Activated T-cell treated with anti-CD3 and anti-CD28 coated beads for 1 hour (primary cell): ENCODE results near the gene C8G.

ENCODE experiments used
- DNase-seq: peaks from one replicate; pipeline ENCODE4 v3.0.0-alpha.2; 2020; ENCODE audit warnings: low read depth

Gene C8G

DNA sequence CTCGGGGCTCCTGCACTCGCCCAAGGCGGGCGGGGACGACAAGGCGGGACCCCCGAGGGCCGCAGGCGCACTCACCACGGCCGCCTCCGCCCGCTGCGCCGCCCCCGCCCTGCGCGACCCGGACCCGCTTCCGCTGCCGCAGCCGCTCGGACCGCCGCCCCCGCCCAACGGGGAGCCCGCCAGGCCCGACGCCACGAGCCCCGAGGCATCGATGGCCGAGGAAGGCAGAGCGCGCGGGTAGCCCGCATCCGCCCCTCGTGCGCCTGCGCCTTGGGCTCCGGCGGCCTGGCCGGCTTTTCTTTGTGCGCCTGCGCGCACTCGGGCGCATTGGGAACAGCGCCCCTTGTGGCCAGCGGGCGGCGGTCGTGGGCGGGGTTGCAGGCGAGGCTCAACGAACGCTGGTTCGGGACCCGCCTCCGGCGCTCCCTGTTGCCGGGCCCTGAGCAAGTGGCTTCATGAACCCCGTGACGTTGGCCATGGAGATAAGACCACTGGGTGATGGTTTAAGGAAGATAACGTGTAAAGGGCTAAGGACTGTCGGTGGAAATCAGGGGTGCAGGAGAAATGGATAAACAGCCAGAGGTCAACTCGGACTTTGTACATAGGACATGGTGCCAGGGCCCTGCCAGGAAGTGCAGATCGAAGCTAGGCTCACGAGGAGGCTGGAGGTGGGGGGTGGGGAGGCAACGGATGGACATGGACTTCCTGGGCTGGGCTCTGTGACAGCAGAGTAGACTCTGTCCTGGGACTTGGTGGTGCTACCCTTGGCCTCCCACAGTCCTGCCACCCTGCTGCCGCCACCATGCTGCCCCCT lies at the start of gene C8G, which contains the start of gene FBXW5:
TSS of gene C8G (plus strand) at position 725 of the 814 bp plus-strand sequence. CDS start at position 803, 78 bp downstream.
TSS of gene FBXW5 (minus strand) at position 220 of the 814 bp plus-strand sequence. CDS start 655 bp downstream, outside the sequence.
- DNase-seq: peak; percentile 93

DNA sequence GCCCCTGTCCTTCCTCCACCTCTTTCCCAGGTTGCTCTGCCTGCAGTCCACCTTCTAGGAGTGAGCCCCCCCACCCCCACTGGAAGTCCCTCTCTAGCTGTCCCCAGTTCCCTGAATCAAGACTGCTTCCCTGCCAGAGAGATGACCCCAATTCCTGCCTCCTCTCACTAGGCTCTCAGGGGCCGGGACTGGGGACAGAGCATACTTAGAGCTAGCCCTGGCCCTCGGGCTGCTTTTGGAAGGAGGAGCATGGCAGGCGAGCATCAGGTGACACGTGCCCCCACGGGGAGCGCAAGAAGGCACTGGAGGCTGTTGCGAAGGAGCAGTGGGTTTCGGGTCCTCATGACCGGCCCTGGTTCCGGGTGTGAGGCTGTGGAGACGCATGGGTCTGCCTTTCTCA lies 49.0 kb upstream of the C8G start:
- no peak for DNase-seq

DNA sequence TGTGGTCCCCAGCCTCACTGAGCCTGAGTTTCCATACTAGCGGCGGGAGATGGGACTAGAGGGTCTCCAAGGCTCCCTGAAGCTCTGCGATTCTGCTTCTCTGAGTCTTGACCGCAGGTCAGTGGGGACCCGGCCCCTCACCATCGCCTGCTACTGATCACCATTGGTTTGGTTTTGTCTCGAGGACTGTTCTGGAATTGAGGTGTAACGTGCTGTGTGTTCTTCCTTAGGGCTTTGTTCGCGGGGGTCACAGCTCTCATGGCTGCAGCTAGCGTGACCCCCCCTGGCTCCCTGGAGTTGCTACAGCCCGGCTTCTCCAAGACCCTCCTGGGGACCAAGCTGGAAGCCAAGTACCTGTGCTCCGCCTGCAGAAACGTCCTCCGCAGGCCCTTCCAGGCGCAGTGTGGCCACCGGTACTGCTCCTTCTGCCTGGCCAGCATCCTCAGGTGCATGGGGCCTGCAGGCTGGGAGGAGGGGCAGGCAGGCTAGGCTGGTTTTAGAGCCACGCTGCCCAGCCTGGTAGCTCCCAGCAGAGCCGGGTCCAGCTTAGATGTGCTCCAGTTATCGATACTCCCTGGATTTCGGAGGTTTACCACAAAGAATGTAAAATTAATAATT lies 46.5 kb upstream of the C8G start:
- no peak for DNase-seq

DNA sequence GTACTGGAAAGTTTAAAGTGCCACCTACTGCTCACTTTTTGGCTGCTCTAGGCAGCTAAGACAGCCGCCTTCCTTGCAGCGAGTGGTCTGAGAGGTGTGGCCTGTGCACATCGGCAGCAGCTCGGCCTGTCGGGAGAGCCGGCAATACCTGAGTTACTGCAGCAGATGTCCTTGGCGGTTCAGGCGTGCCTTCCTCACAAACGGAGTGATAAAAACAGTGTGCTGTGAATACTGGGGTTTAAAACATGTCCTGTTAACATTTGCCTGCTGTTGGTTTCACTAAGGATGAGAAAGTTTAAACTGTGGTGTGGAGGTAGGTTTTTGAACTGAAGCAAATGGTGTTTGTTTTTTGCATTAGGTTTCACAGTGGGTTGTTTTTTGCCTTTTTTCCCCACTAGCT lies 45.8 kb upstream of the C8G start:
- DNase-seq: no peak

DNA sequence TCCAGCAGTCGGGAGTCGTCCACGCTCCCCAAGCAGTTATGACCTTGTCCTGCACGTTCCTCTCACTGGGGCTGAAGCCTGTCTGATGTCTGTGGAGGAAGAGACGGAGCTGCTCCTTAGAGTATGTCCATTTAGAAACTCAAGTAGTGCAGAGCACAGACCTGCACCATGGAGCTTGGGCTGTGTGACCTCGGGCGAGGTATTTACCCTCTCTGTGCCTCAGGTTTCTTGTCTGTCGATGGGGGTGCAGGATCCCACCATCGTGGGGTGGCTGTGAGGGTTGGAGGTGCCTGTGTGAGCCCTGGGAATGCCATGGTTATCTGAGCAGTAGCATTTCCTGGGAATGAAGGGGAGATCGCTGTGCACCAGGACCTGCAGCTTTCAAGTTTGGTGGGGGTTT lies 44.5 kb upstream of the C8G start:
- DNase-seq: no peak

DNA sequence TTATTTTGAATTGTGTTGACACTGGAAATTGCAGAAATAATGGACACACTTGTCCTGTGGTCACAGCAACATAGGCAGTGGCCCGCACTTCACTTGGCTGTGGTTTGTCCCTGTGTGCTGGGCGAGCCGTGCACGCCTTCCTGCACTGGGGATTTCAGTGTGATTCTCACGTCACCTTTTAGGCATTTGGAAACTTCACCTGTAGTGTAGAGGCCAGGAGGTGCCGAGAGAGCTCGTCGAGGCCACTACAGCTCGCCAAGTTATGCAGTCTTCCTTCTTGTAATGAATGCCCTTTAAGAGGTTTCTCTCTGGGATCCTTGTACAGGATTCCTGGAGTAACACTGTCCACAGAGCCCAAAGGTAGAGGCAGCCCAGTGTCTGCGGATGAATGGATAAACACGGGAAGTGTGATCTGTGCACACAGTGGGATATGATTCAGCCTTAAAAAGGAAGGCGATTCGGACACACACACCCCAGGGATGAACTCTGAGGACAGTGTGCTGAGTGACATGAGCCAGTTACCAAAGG lies 44.0 kb upstream of the C8G start:
- DNase-seq: no peak

DNA sequence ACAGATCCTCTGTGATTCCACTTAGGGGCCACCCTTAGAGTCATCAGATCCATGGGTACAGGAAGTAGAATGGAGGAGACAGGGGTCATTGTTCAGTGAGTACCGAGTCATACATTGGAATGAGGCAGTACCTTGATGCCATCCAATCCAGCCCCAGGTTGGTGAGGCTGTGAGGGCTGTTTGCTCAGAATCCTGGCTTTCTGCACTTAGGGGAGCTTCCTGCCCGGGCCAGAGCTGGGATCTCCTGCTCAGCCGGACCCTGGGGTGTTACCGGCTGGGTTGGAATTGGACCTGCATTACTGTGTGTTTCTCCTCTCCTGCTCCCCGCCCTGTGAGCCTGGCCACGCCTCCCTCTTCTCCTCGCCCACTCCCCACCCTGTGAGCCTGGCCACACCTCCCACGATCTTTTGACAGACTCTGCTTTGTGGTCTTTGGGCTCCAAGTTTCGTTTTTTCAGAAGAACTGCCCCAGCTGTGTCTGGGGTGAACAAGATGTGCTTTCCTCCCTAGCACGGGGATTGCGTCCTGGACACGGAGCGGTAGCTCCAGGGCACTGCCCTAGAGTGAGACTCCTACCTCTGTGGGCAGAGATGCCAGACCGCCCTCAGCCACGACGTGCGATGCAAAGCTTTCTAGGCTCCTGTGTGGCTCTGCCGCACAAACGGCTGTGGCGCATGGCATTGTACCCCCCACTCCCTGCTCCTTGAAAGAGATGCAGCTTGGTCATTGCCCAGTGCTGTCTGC lies 43.4 kb upstream of the C8G start:
- DNase-seq: peak; percentile 66

DNA sequence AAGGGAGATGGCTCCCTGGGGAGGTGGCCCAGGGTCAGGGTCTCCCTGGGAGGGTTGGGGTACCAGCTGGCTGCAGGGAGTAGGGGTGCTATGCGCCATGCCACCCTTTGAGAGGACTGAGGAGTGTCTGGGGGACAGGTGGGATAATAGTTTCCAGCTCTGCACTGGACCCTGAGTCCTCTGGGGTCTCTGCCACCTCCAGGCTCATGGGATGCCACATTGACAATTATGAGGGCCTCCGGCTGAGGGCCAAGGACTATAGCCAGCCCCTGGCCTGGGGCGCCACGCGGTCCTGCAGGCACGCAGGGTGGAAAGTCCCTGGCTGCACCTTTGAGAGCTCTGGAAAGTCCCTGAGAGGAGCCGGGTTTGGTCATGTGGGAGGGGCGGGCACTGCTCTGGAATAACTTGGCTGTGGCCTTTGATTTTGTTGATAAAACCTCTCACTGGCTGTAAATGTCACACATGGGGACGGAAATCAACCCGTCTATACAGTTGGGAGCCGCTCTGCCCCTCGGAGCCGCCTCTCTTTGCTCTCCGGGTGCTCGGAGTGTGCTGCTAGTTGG lies 42.7 kb upstream of the C8G start:
- peak; percentile 72 for DNase-seq

DNA sequence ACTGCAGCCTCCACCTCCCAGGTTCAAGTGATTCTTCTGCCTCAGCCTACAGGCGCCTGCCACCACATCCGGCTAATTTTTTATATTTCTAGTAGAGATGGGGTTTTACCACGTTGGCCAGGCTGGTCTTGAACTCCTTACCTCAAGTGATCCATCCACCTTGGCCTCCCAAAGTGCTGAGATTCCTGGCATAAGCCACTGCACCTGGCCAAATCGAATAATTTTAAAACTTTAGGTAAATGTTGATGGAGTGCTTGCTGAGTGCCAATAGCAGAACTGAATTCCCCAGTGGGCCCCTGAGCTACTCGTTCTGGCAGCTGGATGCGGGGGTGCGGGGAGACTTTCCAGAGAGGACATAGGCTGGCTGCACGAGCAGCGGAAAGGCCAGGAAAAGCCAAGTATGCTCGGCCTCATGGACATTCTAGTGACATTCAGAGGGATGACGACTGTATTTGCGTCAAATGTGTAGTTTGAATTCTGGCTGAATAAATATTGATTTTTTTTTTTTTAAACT lies 41.9 kb upstream of the C8G start:
- no peak for DNase-seq

DNA sequence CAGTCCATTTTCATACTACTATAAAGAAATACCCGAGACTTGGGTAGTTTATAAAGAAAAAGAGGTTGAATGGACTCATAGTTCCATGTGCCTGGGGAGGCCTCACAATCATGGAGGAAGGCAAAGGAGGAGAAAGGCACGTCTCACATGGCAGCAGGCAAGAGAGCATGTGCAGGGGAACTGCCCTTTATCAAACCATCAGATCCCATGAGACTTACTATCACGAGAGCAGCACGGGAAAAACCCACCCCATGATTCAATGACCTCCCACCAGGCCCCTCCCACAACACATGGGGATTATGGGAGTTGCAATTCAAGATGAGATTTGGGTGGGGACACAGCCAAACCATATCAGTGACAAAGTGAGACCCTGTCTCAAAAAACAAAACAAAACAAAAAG lies 38.8 kb upstream of the C8G start:
- no peak for DNase-seq

DNA sequence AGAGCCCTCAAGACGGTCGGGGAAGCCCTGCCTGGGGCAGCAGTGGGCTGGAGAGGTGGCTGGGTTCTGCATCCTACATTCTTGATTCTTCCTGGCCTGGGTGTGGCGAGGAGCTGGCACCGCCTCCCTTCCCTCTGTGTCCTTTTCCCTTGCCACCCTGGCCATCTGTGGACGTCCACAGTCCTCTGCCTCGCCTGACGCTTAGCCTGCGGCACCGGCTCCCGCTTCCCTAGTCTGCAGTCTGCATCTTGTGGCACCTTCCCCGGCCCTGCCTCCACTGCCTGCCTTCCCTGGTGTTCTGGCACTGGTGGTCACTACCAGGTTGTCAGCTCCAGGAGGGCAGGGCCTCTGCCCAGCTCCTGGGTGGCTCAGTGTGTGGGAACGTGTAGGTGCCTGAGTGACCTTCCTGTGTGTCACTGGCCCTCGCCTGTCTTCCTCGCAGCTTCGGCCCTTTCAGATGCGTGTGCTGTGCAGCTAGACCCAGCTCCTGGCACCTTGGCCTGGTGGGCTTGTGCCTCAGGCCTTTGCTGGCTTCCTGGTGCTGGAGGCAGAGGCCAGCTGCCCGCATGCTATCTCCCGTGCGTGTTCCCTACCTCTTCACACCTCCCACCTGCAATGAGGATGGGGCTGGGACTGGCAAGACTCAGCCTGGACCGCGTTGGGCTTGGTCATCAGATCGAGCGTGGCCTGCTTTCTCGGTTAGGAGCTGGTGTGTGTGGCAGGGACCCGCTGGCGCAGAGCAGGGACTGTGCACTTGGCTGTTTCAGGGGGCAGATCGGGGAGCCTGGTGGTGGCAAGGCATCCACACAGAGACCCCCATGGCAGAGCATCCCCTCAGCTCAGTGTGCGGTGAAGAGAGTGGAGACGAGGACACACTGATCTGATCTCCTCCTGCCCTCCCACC lies 37.8 kb upstream of the C8G start:
- no peak for DNase-seq

DNA sequence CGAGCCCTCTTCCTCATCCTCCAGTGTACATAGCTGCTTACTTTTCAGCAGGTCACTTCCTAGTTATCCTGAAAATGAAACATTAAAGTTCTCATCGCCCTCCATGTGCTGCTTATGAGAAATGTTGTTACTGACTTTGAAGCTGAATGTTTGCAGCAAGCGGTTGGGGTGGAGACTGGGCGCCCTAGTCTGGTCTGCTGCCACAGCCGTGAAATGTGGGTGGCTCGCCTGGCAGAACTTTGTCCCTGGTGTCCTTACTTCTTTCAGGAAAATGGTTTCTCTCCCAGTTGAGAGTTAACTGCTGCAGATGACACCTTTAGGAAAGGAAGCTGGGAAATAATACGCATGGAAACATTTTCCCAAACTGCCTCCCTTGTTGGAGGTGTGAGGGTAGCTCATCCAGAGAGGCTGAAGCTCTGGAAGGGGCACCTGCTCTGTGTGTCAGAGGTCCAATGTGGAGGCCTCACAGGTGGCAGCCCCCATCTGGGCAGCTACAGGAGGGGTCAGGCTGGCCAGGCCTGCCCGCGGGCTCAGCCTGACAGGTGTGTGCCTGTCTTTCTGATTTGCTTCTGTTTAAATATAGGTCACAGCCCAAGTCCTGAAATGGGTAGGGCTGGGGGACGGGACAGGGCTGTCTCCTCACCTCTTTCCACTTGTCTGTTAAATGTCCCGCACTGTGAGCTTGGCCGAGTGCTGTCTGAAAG lies 34.7 kb upstream of the C8G start:
- DNase-seq: no peak

DNA sequence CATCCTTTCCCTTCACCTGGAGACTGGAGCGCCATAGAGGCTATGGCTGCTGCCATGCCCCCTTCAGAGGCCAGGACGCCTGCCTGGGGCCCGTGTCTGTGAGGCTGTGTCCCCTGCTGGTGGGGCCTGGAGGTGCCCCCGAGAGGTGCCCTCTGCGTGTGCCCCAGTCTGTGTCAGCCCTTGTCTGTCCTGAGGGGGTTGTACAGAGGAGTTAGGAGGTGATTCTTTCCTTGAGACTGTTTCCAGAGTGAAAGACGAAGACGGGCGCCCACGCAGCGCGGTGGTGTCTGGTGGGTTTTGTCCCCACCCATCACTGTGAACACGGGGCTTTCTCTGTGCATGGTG lies 34.2 kb upstream of the C8G start:
- no peak for DNase-seq

DNA sequence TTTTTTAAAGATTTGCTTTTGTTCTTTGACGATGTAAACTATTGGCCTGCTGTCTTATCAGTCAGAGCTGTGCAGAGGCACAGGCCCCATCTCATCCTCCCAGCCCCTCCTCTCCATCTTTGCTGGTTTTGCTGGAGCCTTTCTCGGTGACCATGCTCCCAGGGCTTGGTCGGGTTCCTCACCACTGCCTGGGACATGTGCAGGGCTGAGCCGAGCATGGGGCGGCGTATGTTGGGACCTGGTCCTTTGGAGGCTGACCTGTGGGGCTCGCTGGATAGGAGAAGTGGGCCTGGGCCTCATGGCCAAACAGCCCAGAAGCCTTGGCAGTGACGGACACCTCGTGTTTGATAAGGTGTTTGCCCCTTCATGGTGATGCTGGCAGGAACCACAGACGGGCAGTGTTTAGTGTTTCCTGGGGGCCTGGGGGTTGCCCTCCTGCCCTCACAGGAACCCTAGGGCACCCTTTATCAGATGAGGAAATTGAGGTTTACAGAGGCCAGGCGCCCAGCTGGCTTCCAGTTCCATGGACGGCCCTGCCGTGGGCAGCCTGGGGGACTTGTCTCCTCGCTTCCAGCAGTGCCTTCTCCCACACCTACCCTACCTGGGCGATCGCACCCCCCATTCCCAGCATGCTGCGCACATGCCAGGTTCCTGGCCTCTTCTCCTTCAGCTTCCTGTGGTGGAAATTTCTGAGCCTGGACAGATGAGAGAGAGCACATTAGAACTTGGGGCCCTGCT lies 31.2 kb upstream of the C8G start:
- DNase-seq: no peak

DNA sequence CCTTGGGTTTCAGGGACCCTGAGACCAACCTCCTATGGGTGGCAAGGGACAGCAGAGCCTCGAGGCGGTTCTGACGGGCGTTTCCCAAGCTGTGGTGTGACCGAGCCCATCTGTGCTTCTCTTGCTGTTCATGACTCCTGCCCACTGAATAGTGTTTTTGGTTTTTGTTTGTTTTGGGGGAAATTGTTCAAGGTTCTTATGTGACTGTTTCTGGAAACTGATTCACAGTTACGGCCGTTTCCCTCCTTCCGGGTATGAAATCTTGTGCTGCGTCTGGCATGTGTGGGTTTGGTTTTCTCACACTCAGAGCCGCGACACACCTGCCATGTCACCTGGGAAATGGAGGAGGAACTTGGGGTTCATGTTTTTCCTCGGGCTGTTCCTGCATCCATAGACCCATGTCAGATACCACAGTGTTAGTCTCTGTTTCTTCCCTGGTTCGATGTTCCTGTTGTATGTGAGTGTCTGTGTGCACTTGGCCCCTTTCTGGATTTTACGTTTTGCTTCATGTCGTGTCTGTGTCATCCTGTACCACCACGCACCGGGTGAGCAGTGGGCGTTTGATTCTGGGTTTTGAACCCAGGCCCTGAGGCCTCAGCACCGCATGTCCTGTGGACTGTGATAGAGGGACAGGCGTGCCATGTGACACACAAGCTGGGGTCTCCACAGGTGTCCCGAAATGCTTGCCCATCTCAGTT lies 29.3 kb upstream of the C8G start:
- no peak for DNase-seq

DNA sequence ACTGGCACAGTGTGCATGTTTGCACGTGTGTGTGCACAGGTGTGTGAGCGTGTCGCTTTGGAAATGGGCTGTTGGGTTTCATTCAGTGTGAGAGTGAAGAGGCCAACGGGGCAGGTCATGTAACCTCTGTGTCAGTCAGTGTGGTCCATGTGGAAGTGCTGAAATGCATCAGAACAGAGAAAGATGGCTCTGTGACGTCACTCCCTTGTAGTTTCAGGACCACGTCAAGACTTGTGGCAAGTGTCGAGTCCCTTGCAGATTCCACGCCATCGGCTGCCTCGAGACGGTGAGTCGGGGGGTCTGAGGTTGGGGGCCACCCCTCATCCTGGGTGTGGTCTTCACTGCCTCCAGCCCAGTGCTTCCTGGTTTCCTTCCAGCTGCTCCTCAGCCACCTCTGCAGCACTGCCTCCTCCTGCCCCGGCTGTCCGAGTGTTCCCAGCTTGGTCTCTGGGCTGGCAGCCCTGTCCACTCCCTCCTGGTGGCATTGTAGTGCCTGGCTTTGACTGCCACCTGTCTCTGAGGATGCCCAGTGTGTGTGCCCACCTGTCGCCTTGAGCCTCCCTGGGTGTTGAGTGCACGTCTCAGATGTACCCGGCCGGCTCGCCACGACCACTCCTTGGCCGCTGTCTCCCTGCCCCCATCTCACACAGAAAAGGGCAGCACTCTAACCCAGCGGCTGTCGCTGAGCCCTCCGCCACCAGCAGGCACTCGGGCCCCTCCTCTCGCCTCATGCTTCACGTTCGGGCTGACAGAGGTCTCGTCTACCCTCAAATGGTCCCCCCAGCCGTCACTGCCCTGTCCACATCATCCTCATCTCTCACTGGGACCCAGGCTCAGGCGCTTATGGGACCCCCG lies 28.5 kb upstream of the C8G start:
- no peak for DNase-seq

DNA sequence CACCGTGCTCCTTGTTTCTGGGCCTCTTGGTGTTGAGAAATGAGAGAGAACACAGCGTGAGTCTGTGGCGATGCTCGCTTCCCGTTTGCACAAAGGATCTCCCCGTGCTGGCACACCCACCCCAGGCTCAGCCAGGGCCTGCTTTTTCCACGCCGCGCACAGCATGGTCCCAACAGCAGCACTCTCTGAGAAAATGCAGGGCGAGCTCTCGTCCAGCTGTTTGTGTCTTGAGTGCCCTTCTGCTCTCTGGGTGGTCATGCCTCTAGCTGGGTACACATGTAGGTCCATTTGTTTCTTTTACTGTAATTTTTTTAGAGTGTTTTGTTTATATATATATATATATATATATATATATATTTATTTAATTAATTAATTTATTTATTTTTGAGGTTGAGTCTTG lies 27.1 kb upstream of the C8G start:
- DNase-seq: no peak

DNA sequence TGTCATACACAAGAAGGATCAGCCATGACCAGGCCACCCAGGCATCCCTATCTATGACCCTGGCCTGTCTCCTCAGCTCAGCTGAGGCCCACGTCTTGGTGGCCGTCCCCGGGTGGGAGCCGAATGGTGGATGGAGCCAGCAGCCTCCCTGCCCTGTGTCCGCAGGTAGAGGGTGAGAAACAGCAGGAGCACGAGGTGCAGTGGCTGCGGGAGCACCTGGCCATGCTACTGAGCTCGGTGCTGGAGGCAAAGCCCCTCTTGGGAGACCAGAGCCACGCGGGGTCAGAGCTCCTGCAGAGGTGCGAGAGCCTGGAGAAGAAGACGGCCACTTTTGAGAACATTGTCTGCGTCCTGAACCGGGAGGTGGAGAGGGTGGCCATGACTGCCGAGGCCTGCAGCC lies 25.0 kb upstream of the C8G start:
- DNase-seq: no peak
